RKO (cell line): ENCODE measurements around the gene DCUN1D4.
"Not testable (repeated sequence)": the region's sequence is repeated elsewhere in the genome, so short reads cannot be mapped to it uniquely, and the experiment has no call there.

ENCODE experiments used
- DNase-seq: peaks from one replicate; pipeline ENCODE4 v3.0.0-alpha.2; 2016; ENCODE audit warnings: low spot score

The DCUN1D4 gene

DNA sequence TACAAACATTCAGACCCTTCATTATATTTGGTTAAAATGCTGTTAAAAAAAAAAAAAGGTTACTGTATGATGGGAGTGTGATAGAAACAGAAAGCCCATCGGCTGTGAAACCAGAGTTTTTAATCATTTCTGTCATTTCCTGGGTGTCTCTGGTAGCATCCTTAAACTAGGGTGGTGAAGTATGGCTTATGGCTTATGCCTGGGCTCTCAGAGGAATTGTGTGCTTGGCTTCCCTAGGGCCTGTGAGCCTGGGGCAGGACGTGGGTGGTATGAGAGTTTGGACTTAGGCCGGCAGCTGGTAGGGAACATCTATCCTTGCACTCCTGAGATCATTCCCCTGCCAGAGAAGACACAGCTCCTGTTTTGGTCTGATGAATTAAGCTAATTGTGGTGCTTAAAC lies 52.2 kb downstream of the DCUN1D4 start:
- no peak for DNase-seq

DNA sequence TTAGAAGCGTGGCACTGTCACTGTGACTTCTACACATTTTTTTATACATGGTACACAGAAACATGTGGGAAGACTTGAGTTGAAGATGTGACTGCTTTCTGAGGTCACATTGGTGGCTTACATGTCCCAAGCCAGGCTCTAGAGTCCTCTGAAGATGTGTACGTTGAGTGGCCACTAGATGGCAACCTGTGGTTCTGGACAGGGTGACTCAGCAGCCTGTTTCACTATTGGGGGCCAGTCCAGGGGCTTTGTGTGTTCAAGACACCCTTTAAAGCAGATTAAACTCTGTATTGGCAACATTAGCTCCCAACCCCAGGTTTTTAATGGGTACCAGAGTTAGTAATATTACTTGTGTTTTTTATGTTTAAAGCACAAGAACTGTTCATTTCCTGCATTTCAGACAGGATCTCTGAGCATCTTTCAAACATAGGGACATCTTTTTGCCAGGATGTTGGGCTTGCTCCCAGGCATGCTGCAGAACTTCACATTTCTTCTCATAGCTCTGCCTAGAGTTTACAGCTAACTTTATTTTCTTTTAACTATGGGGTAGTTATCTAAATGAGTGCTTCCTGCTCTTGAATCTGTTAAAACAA lies 53.0 kb downstream of the DCUN1D4 start:
- peak; percentile 76 for DNase-seq

GRCh38 chr4:51901363-51901762 lies 58.4 kb downstream of the DCUN1D4 start:
- DNase-seq = no peak

- DNase-seq = no peak
These were observed 63.4 kb downstream of the DCUN1D4 start for GRCh38 chr4:51906167-51906958.

- no peak for DNase-seq
These were observed 64.2 kb downstream of the DCUN1D4 start for GRCh38 chr4:51907006-51907669.

DNA sequence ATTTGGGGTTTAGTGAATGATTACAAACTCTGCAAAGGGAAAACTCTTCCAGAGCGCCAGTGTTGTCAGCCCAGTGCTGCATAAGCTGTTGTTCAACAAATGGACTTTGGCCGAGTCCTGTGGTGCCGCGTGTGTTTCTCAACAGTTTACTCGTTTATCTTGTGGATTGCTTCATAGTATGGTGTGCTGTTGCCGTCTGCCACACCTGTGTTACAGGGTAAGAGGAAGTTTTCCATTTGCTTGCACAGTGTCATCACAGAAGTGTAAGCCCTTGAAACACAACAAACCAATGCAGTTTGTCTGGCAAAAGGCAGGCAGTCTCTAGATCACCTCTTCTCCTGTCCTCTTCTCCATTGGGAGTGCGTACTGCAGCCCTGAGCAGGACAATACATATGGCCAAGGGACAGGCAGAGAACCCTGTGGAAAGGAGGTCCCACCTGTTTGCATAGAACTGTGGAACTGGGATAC lies 66.3 kb downstream of the DCUN1D4 start:
- DNase-seq = no peak

- no peak for DNase-seq
These were observed 75.3 kb downstream of the DCUN1D4 start for GRCh38 chr4:51918251-51918650.

DNA sequence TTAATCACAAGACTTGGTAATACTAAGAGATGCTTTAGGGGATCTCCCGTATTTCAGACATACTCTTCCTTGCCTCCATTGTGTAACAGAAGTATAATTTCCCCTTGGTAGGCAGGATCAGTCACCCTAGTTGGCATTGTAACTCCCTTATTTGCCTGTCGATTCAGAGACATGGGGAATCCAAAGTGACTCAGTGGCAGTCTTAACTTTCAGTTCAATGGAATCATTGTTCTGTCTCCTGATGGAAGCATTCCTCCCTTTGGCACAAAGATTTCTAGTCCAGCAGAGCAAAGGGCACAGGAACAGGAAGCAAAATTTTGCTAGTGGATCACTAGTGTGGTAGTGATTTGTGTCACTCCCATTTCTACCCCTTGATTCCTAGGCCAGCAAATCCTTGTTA lies 80.4 kb downstream of the DCUN1D4 start:
- DNase-seq = no peak

- DNase-seq = no peak
These were observed 82.4 kb downstream of the DCUN1D4 start for GRCh38 chr4:51925307-51925706.

- no peak for DNase-seq
These were observed 87.6 kb downstream of the DCUN1D4 start for GRCh38 chr4:51930557-51930956.

DNA sequence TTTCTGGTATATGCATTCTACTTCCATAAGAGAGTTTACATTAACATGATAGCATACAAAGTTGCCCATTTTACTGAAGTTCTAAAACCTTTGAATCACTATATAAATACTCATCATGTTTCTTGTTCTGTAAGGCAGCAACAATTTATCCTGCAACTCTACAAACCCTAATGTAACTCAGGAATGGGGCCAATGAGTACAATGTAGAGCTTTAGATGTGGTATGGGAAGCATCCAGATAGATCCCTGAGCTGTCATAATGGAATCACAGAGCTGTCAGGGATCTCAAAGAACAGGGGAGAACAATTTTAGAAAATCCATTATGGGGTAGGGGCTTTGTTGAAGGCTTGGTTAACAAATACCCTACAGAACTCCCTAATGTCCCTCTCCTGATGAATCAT lies 88.5 kb downstream of the DCUN1D4 start:
- DNase-seq = no peak

GRCh38 chr4:51932261-51932660 lies 89.3 kb downstream of the DCUN1D4 start:
- DNase-seq = no peak

- no peak for DNase-seq
These were observed 89.7 kb downstream of the DCUN1D4 start for GRCh38 chr4:51932684-51933083.

DNA sequence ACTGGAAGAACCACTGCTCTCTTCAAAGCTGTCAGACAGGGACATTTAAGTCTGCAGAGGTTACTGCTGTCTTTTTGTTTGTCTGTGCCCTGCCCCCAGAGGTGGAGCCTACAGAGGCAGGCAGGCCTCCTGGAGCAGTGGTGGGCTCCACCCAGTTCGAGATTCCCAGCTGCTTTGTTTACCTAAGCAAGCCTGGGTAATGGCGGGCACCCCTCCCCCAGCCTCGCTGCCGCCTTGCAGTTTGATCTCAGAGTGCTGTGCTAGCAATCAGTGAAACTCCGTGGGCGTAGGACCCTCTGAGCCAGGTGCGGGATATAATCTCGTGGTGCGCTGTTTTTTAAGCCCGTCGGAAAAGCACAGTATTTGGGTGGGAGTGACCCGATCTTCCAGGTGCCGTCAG lies 97.5 kb downstream of the DCUN1D4 start:
- DNase-seq = not testable (repeated sequence)

- no peak for DNase-seq
These were observed 99.3 kb downstream of the DCUN1D4 start for GRCh38 chr4:51942108-51942832.

DNA sequence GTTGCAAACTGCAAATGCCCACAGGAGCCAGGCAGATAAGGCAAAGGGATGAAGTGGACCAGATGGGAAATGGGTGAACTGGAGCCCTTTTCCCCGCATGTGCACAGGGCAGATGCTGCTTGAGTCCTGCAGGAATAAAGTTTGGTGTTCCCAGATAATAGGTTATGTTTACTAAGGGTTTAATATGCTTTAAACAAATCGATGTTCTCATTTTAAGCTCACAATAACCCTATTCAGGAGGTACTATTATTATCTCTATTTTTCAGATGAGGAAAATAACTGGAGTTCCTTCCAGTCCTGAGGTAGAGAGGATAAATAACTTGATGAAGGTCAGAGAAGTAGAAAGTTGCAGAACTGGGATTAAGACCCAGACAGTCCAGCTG lies 99.9 kb downstream of the DCUN1D4 start:
- no peak for DNase-seq

DNA sequence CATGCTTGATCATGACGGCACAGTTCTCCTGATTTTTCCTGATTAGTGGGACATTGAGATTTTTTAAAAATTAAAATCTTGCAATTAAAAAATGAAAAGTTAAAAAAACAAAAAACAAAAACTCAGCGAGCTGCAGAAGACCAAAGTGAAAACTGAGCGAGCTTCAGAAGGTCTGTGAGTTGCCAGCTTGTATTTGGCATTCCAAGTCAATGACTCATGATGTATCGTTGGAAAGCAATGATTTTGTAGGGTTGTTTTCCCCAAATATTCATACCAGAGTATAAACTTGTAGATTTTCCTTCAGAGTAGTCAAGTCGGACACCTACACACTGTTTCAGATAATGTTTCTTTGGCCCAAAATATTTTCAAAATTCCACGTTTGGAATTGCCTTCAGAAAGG lies 100.3 kb downstream of the DCUN1D4 start:
- peak; percentile 37 for DNase-seq

GRCh38 chr4:51958199-51958968 lies 115.4 kb downstream of the DCUN1D4 start:
- DNase-seq = no peak

DNA sequence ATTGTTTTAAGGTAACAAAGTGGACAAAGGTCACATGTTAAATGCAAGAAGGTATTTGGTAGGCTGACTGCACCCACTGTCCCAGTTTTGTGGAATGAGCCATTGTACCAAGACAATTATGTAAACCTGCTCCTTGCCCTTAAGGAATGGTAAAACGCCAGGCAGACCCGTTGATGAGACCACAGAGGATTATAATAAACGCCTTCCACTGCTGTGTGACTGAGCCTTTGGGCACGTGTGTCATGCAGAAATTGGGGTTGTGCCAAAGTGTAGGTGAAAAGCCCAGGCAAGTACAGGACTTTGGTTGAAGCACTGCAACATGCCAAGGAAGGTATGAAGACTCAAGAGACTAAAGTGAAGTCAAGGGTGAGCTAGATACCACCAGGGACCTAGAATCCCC lies 117.5 kb downstream of the DCUN1D4 start:
- no peak for DNase-seq

GRCh38 chr4:51963841-51964517 lies 121.0 kb downstream of the DCUN1D4 start:
- no peak for DNase-seq

DNA sequence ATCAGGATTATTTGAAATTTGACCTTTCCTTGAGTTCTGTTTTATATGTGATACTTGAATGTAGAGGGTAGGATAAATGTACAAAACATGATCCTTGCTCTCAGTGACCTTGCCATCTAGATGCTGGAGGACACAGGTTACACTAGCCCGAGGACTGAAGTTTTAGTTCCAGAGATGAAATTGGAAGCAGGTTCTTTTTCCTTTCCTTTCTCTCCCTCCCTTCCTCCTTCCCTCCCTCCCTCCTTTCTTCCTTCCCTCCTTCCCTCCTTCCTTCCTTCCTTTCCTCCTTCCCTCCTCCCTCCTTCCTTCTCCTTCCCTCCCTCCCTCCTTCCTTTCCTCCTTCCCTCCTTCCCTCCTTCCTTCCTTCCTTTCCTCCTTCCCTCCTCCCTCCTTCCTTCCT lies 122.9 kb downstream of the DCUN1D4 start:
- DNase-seq = no peak
